T1000 (cell line): ENCODE measurements around the gene ZNF691.
"Not testable (repeated sequence)": the region's sequence is repeated elsewhere in the genome, so short reads cannot be mapped to it uniquely, and the experiment has no call there.

Experiments
- DNase-seq: peaks from one replicate; lab custom pipeline; 2025; ENCODE audit warnings: mixed read lengths; lab: John Stamatoyannopoulos, UW

The ZNF691 gene

GRCh38 chr1:42832641-42833240 is 13.7 kb upstream of the ZNF691 start:
- no peak for DNase-seq

- no peak for DNase-seq
Measured at GRCh38 chr1:42833981-42834380, 12.4 kb upstream of the ZNF691 start.

GRCh38 chr1:42834803-42835202 is 11.6 kb upstream of the ZNF691 start:
- DNase-seq: no peak

- DNase-seq: no peak
Measured at GRCh38 chr1:42835422-42835821, 11.0 kb upstream of the ZNF691 start.

GRCh38 chr1:42837709-42838108 is 8.7 kb upstream of the ZNF691 start:
- DNase-seq: no peak

- DNase-seq: no peak
Measured at GRCh38 chr1:42838482-42839190, 7.8 kb upstream of the ZNF691 start.

- DNase-seq: no peak
Measured at GRCh38 chr1:42841010-42841409, 5.4 kb upstream of the ZNF691 start.

GRCh38 chr1:42841440-42842147 is 4.8 kb upstream of the ZNF691 start:
- DNase-seq: no peak

- DNase-seq: no peak
Measured at GRCh38 chr1:42844592-42845140, 1.7 kb upstream of the ZNF691 start.

GRCh38 chr1:42845193-42845592 is 1.2 kb upstream of the ZNF691 start:
- DNase-seq: no peak

GRCh38 chr1:42845866-42846256 is 552 bp upstream of the ZNF691 start:
- DNase-seq: no peak

- no peak for DNase-seq
Measured at GRCh38 chr1:42847111-42847595, 740 bp downstream of the ZNF691 start.

GRCh38 chr1:42847721-42848460 is 1.5 kb downstream of the ZNF691 start:
- no peak for DNase-seq

GRCh38 chr1:42848823-42849537 is 2.6 kb downstream of the ZNF691 start:
- no peak for DNase-seq

GRCh38 chr1:42849944-42850343 is 3.5 kb downstream of the ZNF691 start:
- DNase-seq: no peak

- DNase-seq: no peak
Measured at GRCh38 chr1:42851420-42851819, 5.0 kb downstream of the ZNF691 start.

- DNase-seq: no peak
Measured at GRCh38 chr1:42851960-42852607, 5.7 kb downstream of the ZNF691 start.

GRCh38 chr1:42852608-42852980 is 6.2 kb downstream of the ZNF691 start:
- DNase-seq: no peak

- no peak for DNase-seq
Measured at GRCh38 chr1:42853116-42853884, 6.9 kb downstream of the ZNF691 start.

GRCh38 chr1:42856554-42856953 is 10.1 kb downstream of the ZNF691 start:
- not testable (repeated sequence) for DNase-seq
